GM12865 (cell line): Measurements from ENCODE around the gene ENOPH1.

ENCODE experiments used
- DNase-seq: peaks from one replicate; pipeline ENCODE4 v3.0.0; 2010; ENCODE audit warnings: low read depth
- H3K4me3 ChIP-seq: 2 replicates; pipeline ENCODE4 v1.5.1; 2011; ENCODE audit warnings: mild to moderate bottlenecking, low read depth, low read length, control low read depth
- CTCF ChIP-seq: IDR thresholded peaks from 2 replicates; pipeline ENCODE4 v1.5.1; 2011; ENCODE audit warnings: low read length, control low read depth, low read depth, inconsistent platforms; ENCODE audit not compliant: insufficient read depth; ENCODE audit errors: missing control alignments

Gene ENOPH1

GRCh38 chr4:82508806-82509428 lies 78.5 kb downstream of the ENOPH1 start:
- no peak for TF ChIP-seq CTCF
- no peak for DNase-seq
- no peak overlapping the region for H3K4me3 ChIP-seq

- DNase-seq: no peak
- no peak overlapping the region for H3K4me3 ChIP-seq
- TF ChIP-seq CTCF: no peak
Observed at GRCh38 chr4:82510216-82510615, 79.8 kb downstream of the ENOPH1 start.
